ENCODE results near the gene SAP25.
"Not testable (repeated sequence)": the region's sequence is repeated elsewhere in the genome, so short reads cannot be mapped to it uniquely, and the experiment has no call there.

SAP25 gene

GRCh38 chr7:100535982-100536381 is 37.7 kb downstream of the SAP25 start:
- not testable (repeated sequence) for DNase-seq (ENCODE audit: low read depth)

DNA sequence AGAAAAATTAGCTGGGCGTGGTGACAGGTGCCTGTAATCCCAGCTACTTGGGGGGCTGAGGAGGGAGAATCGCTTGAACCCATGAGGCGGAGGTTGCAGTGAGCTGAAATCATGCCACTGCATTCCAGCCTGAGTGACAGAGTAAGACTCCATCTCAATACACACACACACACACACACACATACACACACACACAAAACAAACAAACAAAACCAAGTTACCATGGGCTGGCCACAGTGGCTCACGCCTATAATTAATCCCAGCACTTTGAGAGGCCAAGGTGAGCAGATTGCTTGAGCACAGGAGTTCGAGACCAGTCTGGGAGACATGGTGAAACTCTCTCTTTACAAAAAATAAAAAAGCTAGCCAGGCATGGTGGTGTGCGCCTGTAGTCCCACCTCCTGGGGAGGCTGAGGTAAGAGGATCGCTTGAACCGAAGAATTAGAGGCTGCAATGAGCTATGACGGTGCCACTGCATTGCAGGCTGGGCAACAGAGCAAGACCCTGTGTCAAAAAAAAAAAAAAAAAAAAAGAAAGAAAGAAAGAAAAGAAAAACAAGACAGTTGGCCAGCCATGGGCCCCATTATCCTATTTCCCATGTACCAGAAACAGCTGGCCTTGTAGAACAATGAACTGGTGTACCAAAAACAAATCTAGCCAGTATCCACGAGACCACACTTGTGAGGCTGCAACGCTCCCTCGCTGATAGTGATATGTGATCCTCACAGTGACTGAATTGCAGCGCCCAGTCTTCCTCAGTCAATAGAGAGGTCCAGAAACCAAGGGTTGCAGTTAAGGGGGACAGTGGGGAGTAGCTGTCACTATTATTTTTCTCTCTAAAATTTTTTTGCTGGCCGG is 41.3 kb downstream of the SAP25 start:
- no peak for DNase-seq (ENCODE audit: low read depth)

DNA sequence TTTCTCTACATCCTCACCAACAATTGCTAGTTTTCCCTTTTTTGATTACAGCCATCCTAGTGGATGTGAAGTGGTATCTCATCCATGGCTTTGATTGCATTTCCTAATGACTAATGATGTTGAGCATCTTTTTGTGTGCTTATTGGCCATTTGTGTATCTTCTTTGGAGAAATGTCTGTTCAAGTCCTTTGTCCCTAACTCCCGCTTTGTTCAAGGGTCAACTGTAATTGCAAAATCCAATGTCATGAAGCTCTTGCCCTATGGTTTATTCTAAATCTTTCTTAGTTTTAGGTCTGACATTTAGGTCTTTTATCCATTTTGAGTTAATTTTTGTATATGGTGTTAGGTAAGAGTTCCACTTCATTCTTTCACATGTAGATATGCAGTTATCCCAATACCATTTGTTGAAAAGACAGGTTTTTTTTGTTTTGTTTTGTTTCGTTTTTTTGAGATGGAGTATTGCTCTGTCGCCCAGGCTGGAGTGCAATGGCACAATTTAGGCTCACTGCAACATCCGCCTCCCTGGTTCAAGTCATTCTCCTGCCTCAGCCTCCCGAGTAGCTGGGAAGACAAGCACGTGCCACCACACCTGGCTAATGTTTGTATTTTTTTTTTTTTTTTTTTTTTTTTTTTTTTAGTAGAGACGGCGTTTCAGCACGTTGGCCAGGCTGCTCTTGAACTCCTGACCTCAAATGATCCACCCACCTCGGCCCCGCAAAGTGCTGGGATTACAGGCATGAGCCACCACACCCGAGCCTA is 45.4 kb downstream of the SAP25 start:
- DNase-seq (ENCODE audit: low read depth): not testable (repeated sequence)

DNA sequence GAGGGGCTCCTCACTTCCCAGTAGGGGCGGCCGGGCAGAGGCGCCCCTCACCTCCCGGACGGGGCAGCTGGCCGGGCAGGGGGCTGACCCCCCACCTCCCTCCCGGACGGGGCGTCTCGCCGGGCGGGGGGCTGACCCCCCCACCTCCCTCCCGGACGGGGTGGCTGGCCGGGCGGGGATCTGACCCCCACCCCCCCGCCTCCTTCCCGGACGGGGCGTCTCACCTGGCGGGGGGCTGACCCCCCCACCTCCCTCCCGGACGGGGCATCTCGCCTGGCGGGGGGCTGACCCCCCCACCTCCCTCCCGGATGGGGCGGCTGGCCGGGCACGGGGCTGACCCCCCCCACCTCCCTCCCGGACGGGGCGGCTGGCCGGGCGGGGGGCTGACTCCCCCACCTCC is 50.5 kb downstream of the SAP25 start:
- not testable (repeated sequence) for DNase-seq (ENCODE audit: low read depth)

All from activated T-helper 1 cell treated with Interleukin-2 at 50 U/mL for 16 hours (primary cell).